Central memory CD4-positive, alpha-beta T cell (primary cell): ENCODE results near the gene TBC1D2B.

Experiments
- DNase-seq: peaks from one replicate; pipeline ENCODE4 v3.0.0; 2022
- total RNA-seq, 3 experiments: gene quantifications; one replicate each; lab custom pipeline; 2026; lab: John Stamatoyannopoulos, UW

The TBC1D2B gene
- total RNA-seq: 62.8 to 212 (median 207) reads per million in 3 experiments

DNA sequence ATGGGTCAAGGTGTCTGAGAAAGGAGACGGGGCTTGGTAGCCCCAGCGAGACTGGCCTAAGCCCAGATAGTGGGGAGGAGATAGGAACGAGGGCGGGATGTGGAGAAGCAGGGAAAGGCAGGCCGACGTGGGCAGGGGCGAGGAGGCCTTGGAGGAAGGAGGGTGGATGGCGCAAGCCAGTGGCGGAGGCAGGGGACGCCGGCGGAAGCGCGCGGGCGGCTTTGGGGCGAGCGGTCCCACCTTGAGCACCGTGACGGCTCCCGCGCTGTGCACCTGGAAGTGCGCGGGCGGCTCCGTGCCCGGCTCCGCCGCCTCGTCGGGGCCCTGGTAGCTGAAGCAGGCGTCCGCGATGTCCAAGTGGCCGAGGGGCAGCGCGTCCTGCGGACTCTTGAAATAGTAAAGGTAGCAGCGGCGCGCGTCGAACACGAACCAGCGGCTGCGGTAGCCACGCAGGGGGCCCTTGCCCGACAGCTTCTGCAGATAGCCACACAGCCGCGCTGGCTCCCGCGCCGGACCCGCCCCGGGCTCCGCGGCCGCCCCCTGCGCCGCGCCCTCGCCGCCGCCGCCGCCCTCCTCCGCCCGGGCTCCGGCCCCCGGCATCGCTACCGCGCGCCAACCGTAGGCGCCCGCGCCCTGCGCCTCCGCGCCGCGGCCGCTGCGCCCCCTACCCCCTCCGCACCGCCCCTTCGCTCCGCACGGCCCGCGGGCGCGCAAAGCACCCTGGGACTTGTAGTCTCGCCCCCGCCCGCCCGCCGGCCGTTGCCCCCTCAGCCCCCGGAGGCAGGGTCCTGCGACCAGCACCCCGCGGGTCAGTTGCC lies at the start of gene TBC1D2B:
TSS of gene TBC1D2B (minus strand) at position 659 of the 818 bp plus-strand sequence. CDS start at position 600, 59 bp downstream.
- DNase-seq: peak; percentile 64

DNA sequence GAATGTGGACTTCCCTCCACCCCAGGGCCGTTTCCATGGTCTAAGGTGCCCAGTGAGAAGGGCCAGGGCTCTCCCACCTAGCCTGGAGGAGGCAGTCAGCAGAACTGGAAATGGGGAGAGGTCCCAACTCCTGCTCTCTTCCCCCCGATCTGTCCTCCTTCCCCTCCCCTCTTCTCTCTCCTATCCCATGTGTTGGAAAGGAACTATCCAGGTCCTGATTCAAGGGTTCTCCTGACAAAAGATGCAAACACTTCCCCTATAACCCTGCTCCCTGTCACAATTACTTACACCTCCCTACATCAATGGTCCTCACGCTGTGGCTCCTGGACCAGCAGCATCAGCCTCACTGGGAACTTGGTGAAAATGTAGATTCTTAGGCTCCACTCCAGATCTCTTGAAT lies 47.8 kb upstream of the TBC1D2B start:
- DNase-seq: no peak

DNA sequence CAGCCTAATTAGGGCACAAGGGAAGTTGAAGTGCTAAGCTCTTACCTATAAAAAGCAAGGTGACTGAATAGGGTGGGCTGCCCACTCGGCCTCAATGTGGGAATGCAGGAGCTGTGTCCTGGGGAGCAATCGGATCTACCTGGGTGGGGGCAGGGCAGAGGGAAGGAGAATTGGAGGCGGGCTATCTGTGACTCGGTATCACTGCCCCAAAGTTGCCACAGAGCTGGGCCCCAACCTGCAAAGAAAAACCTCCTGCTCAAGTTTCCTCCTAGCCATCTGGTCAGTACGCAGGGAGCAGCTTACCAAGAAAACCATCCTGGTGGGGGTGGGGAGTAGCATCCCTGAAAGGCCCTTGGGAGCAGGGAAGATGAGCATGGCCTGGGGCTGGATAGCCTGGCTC lies 43.0 kb upstream of the TBC1D2B start:
- DNase-seq: no peak

DNA sequence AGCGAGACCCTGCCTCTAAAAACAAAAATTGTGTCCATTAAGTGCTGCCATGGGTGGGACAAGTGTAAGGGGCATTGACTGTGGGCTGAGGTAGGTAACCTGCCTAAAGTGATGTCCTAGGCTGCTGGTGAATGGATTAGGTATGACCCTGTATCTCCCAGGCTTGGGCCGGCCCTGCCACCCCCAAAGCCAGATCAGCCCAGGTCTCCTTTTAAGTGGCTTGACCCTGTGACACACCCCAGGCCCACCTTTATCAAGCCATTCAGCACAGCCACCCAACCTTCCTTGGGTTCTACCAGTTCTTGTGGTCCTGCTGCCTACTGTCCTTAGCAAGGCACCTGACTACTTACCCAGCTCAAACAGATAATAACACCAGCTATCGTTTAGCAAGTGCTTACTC lies 35.0 kb upstream of the TBC1D2B start:
- no peak for DNase-seq

DNA sequence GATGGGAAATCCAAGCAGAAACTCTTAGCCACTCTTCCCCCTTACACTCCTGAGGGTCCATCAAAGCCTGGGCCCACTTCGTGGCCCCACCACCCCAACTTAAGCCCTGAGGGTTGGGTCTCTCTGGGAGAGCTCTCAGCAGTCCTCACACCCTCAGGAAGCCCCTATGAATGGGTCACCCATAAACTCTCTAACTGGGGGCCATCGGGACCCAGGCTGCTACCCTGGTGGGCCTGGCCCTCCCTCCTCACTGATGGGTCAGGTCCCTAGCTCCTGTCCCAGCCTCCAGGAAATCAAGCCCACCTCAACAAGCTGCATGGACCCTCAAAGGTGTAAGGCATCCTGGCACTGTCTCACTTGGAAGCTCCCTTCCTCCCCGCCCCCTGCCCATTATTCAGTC lies 34.3 kb upstream of the TBC1D2B start:
- no peak for DNase-seq

DNA sequence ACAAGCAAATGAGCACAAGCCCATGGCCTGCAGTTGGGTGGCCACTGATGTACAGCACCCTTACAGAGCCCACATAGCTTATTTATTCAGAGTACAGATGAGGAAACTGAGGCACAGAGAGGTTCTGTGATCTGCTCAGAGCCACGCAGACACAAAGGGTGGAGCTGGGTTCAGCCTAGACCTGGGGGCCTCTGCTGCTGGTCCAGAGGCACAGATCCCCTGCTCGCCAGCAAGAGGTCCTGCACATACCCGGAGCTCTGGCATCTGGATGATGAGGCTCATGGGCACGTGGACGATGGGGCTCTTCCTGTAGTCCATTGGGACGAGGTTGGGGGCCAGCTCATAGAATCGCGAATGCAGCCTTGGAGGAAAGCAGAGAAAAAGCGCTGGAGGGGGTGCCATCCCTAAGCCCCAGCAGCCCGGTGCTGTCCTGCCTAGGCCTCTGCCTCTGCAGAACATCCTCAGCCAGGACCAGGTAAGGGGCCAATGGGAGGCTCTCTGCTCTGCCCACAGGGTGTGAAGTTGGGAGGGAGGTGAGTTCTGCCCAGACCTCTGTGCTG lies 33.5 kb upstream of the TBC1D2B start:
- no peak for DNase-seq

DNA sequence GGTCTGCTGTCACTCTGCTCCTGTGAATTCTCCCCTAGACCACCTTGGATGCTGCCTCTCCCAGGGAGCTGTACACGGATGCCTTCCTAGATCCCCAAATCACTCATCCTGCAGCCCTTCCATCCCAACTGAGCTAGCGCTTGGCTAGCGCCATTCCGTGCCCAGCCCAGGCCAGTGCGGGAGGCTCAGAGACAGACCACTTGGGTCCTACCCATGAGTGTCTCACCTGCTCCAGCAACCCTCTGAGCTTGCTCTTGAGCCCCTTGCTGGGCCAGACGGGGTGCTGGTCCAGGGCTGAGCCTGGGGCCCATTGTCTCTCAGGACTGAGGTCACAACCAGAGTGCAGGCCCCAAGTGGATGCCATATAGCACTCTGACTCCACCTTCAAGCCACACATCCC lies 32.6 kb upstream of the TBC1D2B start:
- no peak for DNase-seq

DNA sequence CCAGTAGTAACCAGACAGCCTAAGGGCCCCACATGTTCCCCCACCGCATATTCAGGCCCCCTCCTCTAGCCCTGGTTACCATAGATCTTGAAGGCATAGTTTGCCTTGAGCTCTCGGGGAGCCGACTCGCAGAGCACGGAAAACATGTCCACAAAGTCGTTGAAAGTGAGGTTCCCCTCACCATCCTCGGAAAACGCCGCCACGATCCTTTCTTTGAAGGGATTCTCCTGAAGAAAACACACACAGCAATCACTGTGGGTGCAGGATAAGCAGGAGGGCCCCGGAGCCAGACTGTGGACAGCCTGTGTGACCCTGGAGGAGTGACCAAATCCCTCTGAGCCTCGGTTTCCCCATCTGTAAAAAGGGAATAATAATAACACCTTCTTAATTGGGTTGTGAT lies 31.6 kb upstream of the TBC1D2B start:
- DNase-seq: no peak

DNA sequence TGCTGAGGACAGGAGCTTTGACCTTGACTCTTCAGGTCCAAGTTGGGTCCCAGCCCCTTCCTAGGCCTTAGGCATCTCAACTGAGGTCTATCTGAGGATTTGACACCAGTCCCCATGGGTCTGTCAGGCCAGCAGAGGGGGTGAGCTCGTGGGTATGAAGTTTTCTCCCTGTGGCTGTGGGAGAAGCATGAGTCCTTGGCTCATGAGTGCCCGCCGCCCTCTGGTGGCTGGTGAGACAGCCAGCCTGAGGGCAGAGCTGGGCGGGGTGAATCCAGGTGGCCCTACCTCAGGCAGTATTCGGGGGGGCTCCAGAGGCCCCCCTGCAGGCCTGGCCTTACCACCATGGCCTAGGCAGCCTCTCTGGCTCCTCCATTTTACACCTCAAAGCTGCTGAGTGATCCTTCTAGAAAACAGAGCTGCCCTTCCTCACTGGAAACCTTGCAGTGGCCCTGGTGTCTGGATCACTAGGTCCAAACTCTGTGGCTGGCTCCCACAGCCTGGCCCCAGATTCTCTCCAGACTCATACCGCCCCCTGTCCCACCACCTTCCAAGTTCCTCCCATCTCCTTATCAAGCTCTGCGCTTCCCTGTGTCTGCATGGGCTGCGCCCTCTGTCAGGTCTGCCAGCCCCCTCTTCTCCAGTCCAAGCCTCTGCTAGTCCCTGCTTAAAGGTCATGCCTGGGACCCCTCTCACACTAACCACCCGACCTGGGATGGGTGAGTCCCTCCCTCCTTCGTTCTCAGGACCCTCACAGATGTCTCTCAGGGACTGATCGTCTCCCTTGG lies 31.0 kb upstream of the TBC1D2B start:
- DNase-seq: peak; percentile 79

DNA sequence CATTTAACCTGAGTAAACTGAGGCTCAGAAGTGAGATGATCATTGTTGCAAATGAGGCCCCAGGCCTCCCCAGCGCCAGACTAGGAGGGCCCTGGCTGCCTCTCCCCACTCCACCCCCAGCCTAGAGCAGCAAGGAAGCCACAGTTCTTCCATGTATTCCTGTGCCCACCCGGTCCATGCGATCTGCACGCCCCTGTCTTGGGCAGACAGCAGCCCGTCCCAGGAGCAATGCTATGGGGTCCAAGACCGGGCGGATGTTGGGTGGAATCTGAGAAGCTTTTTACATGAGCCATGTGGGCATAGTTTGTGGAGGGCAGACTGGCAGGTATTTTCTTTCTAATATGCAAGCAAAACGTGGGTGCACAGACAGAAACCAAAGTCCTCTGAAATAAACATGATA lies 30.0 kb upstream of the TBC1D2B start:
- no peak for DNase-seq

DNA sequence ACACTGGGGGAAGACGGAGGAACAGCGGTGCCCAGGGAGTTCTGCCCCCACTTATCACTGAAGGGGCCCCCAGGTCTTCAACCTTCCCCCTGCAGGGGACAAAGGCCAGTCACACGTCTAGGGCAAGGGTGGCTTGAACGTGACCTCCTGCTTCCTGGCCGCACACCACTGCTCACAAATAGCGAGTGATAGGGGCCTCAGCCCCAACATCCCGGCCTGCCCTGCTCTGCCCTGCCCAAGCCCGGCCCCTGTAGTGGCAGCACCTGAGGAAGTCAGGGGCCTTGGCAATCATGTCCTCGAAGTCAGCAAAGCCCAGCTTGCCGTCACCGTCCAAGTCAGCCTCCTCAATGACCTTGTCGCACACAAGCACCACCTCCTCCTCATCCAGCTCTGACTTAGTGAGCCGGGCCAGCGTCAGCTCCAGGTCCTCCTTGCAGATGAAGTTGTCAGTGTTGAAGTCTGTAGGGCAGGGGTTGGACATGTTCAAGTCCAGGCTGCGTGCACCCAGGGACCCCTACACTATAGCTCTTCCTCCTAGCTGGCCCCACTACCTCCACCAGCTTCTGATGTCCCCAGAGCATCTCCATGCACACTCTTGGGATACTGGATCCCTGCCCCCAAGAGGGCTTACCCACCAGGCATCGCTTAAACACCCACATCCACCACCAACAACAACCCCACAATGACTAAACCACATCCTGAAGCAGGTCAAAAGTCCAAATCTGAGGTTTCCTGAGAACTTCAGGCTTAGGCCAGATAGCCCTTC lies 28.1 kb upstream of the TBC1D2B start:
- DNase-seq: no peak

DNA sequence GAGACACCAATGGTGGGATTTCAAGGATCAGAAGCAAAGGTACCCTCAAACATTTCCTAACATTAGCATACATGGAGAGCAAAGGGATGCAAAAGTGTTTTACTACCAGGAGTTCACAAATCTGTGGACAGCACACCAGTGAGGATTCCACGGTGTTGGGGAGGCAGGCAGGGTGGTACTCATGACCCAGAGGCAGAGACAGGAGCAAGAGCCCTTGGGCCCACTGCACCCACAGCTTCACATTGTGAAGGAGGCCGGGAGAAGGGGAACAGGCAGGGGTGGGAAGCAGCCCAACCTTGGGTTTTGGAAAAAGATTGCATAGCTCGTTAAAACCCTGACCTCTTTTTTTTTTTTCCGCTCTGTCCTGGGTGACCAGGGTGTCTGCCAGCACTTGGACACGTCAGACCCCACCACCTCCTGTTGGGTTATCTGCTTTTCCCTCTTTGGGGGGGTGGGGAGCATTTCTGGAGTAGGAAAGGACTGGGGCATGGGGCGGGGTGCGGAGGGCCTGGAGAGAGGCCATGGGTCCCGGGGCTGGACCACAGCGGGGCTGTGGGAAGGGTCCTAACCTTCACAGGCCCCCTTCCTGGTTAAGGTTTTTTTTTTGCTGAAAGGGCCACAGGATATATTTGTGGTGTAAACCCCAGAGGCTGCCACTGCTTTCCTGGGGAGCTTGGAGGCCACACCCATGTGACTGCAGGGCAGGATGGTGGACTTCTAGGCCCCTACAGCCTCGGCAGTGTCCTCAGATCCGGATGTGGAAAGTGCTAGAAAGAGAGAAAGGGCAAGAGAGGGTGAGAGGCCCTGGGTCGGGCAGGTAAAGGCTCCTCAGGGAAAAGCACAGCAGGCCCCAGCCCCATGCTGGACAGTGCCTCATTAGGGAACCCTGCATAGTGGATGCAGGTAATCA lies 27.3 kb upstream of the TBC1D2B start:
- no peak for DNase-seq

DNA sequence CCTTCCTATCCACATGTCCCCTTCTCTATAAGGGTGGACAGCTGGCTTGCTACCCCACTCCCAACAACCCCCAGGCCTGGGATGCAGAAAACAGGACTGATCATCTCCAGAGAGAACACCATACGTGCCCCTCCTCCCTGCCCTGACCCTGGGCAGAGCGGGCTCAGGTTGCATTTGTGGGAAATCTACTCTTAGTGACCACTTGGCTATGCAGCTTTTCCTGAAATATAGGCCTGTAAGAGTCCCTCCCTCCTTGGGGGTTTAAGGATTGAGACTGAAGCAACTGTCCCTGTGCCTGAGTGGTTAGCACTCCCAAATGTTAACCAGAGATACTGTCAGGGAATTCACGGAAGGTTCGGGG lies 26.6 kb upstream of the TBC1D2B start:
- DNase-seq: no peak

DNA sequence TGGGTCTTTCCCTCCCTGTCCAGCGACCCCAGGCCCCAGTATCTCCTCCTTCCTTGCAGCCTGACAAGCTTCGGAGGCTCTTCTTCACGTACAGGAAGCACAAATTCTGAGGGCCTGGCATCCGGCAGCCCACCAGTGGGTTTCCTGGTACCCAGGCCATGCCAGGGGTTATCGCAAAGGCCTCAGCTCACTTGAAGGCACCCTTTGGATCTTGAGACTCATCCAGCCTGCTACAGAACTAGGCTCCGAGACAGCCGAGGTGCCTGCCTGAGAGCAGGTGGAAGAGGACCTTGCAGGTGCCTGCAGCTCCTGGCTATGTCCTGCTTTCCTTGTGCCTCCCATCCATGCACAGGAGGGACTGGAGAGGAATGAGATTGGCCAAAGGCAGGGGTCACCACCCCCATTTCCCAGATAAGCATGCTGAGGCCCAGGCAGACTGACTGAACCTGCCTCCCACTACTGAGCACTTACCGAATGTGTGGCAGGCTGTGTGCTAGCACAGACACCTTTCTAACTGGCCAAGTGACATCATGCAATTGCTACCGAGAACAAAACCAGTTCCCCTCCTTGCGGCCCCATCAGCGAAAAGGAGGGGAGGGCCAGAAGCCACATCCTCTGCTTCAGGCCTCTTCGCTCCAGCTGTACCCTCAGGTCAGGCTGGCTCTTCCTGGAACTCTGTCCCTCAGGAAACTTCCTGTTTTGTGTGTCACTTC lies 26.1 kb upstream of the TBC1D2B start:
- DNase-seq: peak; percentile 52

DNA sequence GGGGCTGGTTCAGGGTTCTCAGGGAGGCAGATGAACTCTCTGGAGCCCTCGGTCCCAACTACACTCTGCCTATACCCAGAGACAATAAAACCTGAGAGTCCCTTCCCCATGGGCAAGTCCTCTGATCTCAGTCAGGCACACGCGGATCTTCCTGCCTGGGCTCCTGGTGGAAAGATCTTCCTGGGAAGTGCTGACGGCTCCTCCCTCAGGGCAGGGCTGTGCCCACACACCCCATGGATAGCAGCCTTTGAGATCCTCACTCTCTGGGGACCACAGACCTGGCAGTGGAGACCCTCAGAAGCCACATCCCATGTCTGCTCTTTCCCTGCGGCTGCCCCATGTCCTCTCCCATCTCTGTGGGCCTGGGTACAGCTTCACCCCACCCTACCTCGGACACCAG lies 25.2 kb upstream of the TBC1D2B start:
- no peak for DNase-seq

DNA sequence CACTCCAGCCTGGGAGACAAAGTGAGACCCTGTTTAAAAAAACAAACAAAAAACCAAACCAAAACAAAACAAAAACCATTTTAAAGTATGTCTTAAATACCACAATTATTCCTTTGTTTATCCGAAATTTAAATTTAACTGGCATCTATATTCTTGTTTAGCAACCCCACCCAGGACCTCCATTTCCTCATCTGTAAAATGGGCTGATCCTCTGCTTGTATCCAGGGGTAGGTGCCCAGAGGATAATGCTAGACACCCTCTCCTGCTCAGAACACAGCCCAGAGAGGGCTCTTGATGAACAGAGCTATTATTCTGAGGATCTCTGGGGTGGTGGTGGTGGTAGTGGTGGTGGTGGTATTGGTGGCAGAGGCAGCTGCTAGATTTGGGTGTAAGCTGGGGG lies 24.7 kb upstream of the TBC1D2B start:
- no peak for DNase-seq

DNA sequence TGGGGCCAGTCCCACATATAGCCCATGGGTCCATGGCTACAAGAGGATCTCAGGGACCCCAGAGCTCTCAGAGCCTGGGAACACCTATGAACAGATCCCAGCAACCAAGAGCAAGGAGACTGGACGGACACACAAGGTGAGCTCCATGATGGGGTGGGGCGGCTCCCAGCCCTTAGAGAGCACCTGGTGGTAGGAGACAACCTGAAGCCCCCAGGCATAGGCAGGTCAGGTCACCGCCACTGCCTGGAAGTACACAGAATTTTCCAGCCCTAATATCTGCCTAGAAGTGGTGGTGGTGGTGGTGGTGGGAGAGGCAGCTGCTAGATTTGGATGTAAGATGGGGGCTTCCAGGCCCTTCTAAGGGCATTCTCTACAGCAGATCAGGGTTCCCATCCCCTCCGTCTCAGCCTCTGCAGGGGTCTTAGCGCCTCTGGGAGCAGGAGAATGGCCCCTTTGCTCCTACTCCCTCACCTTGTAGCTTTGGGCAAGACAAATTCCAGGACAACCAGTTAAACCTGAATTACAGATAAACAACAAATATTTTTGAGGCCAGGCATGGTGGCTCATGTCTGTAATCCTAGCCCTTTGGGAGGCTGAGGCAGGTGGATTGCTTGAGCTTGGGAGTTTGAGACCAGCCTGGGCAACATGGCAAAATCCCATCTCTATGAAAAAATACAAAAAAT lies 24.1 kb upstream of the TBC1D2B start:
- no peak for DNase-seq

DNA sequence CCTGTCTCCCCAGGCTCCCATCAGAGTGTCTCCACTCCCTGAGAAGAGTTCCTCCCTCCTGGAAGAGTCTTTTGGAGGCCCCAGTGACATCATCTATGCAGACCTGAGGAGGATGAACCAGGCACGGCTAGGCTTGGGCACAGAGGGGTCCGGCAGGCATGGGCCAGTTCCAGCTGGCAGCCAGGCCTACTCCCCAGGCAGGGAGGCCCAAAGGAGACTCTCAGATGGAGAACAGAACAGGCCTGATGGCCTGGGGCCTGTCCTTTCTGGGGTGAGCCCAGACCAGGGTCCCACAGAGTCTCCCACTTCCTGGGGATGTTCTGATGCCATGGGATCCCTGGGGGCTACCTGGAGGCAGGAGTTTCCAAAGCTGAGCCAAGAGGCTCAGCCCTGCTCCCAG lies 23.4 kb upstream of the TBC1D2B start:
- DNase-seq: no peak

DNA sequence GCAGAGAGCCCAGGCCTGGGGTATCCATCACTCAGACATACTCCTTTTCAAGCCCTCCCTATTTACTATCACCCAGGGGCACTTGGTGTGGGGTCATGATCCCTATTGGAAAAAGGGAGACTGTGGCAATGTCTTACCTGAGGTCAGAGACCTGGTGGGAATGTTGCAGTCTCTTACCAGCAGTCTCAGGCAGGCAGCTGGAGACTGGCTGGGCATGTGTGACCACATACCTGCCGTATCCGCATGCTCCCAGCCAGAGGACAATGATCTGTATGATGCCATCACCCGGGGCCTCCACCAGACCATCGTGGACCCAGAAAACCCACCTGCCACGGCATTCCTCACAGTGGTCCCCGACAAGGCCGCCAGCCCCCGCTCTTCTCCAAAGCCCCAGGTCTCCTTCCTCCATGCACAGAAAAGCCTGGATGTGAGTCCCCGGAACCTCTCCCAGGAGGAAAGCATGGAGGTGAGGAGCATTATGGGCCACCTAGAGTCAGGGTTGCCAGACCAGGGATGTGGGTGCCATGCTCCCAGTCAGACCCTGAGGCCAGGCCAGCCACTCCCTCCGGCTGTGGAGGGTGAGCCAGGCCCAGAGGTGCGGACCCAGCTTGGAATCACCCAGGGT lies 20.7 kb upstream of the TBC1D2B start:
- no peak for DNase-seq

DNA sequence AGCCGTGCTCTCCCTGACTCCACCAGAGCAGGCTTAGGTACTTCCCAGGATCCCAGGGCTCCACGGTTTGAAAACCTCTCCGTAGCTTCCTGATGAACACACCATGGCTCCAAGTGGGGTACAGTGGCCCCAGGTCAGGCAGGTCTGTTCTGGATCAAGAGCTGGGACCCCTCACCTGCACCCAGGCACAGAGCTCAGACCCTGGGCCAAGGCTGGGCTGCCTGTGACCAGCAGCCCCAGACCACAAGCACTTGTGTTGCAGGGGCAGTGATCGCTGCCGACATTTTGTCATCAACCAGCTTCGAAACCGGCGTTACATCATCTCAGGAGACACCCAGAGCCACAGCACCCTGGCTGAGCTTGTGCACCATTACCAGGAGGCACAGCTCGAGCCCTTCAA lies 20.2 kb upstream of the TBC1D2B start:
- DNase-seq: no peak
